Measurements from ENCODE around the gene METTL26. TPM values are rescaled to one million over a fixed set of nuclear protein-coding genes. Genes with fewer than 3 reads are reported as not detected.
A peak's percentile ranks its signal among the peaks of the same experiment; 100 is the strongest.

The METTL26 gene
- total and polyA plus RNA-seq, 2 experiments from 2014 or later, result 155 to 218 TPM

DNA sequence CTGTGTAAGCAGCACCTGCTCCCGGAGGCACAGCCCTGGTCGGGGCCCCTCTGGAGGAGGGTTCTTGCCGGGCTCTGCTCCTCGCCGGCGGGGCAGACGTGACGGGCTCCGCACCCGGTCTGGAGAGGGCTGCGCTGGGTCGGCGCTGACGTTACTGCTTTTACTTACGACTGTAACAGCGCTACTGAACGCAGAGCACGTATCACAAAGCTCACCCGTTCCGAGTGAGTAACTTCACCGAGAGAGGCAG is 47.5 kb downstream of the METTL26 start:
- no peaks in the 10 kb centered on the region; the same call in 1 of the 2 replicates for H3F3A ChIP-seq (ENCODE audit: insufficient read depth)
- 0 to 2% methylated on average over 18 to 21 of the region's 21 CpGs for WGBS, 2 experiments (ENCODE audit: low coverage in 1 of 2, low lambda C conversion rate in 2 of 2, missing lambda C conversion rate in 2 of 2)
- no peaks in the 10 kb centered on the region for H3K27me3 ChIP-seq (replicated peaks; ENCODE audit: insufficient read depth)
- H3K4me3 ChIP-seq, result peak overlapping the region; percentile 78
- H3K9ac ChIP-seq, result peak overlapping the region; percentile 84
- peak overlapping the region; percentile 90 for H3K27ac ChIP-seq
- no peaks in the 10 kb centered on the region for H3K9me3 ChIP-seq (ENCODE audit: low read depth)
- TF ChIP-seq EZH2phosphoT487 (IDR thresholded peaks at IDR 0.05; ENCODE audit: insufficient read depth, low read depth) (no peak), EZH2 (IDR thresholded peaks at IDR 0.05; ENCODE audit: insufficient read depth, poor library complexity, severe bottlenecking) (no peak)
- in situ Hi-C loops (cut with MboI), result no loop called here
- H3K79me2 ChIP-seq (ENCODE audit: insufficient read depth), result peaks cover 47% of the 10 kb centered on the region
- H4K20me1 ChIP-seq (ENCODE audit: insufficient read depth), result no peaks in the 10 kb centered on the region
- no peaks in the 10 kb centered on the region for H3K36me3 ChIP-seq (ENCODE audit: low read depth)
- H3K4me2 ChIP-seq (ENCODE audit: unreplicated experiment), result peak overlapping the region; percentile 72
- H2AFZ ChIP-seq, result peak overlapping the region; percentile 31
- DNase-seq, result peak; percentile 92
- no peaks in the 10 kb centered on the region for H3K9me2 ChIP-seq (ENCODE audit: insufficient read depth)
- 0 out of 2 replicates have a peak, but pooled peaks cover 5% of the 10 kb centered on the region for H3K4me1 ChIP-seq (ENCODE audit: insufficient read depth)

DNA sequence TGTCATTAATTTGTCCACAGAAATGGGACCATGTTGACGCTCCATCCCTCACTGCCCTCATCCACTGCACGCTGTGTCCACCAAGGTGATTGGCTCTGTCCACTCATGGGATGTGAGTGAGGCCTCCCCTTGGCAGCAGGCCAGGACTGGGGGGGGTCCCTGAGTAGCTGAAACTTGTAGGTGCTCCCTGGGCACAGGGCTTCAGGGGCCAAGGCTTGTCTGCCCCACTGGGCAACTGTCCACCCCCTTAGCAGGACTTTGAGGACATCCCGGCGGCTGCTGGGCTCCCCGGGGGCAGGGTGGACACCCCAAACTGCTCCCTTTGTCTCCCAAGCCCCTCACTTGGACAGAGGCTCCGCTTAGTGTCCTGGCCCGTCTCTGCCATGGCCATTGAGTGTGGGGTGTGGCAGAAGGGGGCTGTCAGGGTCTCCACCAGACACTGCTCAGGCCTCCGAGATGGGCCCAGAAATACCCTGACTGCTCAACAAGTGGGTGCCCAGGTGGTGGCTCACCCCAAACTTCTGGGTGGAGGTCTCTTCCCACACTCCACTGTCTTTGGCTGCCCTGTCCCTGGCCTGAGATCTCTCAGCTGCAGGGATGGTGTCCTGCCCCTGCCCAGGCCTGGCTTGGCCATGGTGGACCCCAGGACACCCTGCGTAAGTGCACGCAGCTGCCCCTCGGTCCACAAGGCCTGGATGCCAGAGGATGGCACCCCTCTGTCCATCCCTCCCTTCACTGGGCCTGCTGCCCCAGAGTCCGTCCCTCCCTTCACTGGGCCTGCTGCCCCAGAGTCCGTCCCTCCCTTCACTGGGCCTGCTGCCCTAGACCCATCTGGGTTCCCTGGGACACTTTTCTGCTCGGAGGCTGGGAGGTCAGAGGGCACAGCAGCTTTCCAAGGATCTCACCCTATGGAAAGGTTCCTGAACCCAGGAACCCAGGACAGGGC is 49.2 kb downstream of the METTL26 start:
- Histone ChIP-seq H3K4me1 (ENCODE audit: insufficient read depth) (0 out of 2 replicates have a peak, but pooled peaks cover 5% of the 10 kb centered on the region), H3K4me2 (ENCODE audit: unreplicated experiment) (no peak overlapping the region), H3K4me3 (no peak overlapping the region), H3F3A (ENCODE audit: insufficient read depth) (no peaks in the 10 kb centered on the region; the same call in 1 of the 2 replicates), H3K9me2 (ENCODE audit: insufficient read depth) (no peaks in the 10 kb centered on the region), H4K20me1 (ENCODE audit: insufficient read depth) (no peaks in the 10 kb centered on the region), H3K79me2 (ENCODE audit: insufficient read depth) (peaks cover 32% of the 10 kb centered on the region), H3K36me3 (ENCODE audit: low read depth) (no peaks in the 10 kb centered on the region), H3K27me3 (replicated peaks; ENCODE audit: insufficient read depth) (no peaks in the 10 kb centered on the region), H3K27ac (no peak overlapping the region), H3K9me3 (ENCODE audit: low read depth) (no peaks in the 10 kb centered on the region), H2AFZ (no peak overlapping the region), H3K9ac (peak overlapping the region; percentile 84; the same call in 1 of the 2 replicates)
- WGBS, 2 experiments (ENCODE audit: low coverage in 1 of 2, low lambda C conversion rate in 2 of 2, missing lambda C conversion rate in 2 of 2), result 77 to 82% methylated on average over 11 to 14 of the region's 14 CpGs
- in situ Hi-C loops (cut with MboI), result no loop called here
- peak; percentile 27 for DNase-seq
- TF ChIP-seq EZH2phosphoT487 (IDR thresholded peaks at IDR 0.05; ENCODE audit: insufficient read depth, low read depth) (no peak), EZH2 (IDR thresholded peaks at IDR 0.05; ENCODE audit: insufficient read depth, poor library complexity, severe bottlenecking) (no peak)

GRCh38 chr16:586047-586644 is 50.0 kb downstream of the METTL26 start:
- WGBS, 2 experiments (ENCODE audit: low coverage in 1 of 2, low lambda C conversion rate in 2 of 2, missing lambda C conversion rate in 2 of 2), result 21% methylated on average over 14 to 16 of the region's 16 CpGs
- in situ Hi-C loops (cut with MboI), result no loop called here
- no peak overlapping the region for H3K27ac ChIP-seq
- H3K4me2 ChIP-seq (ENCODE audit: unreplicated experiment), result no peak overlapping the region
- no peaks in the 10 kb centered on the region for H3K9me2 ChIP-seq (ENCODE audit: insufficient read depth)
- H2AFZ ChIP-seq, result no peak overlapping the region
- H3K9me3 ChIP-seq (ENCODE audit: low read depth), result no peaks in the 10 kb centered on the region
- no peak overlapping the region for H3K9ac ChIP-seq
- peaks cover 24% of the 10 kb centered on the region for H3K79me2 ChIP-seq (ENCODE audit: insufficient read depth)
- no peak for TF ChIP-seq EZH2phosphoT487 (IDR thresholded peaks at IDR 0.05; ENCODE audit: insufficient read depth, low read depth)
- no peak for TF ChIP-seq EZH2 (IDR thresholded peaks at IDR 0.05; ENCODE audit: insufficient read depth, poor library complexity, severe bottlenecking)
- 0 out of 2 replicates have a peak, but pooled peaks cover 5% of the 10 kb centered on the region for H3K4me1 ChIP-seq (ENCODE audit: insufficient read depth)
- H3K36me3 ChIP-seq (ENCODE audit: low read depth), result no peaks in the 10 kb centered on the region
- no peaks in the 10 kb centered on the region for H4K20me1 ChIP-seq (ENCODE audit: insufficient read depth)
- no peaks in the 10 kb centered on the region for H3K27me3 ChIP-seq (replicated peaks; ENCODE audit: insufficient read depth)
- no peak overlapping the region for H3K4me3 ChIP-seq
- DNase-seq, result peak; percentile 67
- H3F3A ChIP-seq (ENCODE audit: insufficient read depth), result no peaks in the 10 kb centered on the region; the same call in 1 of the 2 replicates

GRCh38 chr16:585351-585750 is 50.8 kb downstream of the METTL26 start:
- no peak for DNase-seq
- Histone ChIP-seq H3K4me1 (ENCODE audit: insufficient read depth) (0 out of 2 replicates have a peak, but pooled peaks cover 5% of the 10 kb centered on the region), H3K4me2 (ENCODE audit: unreplicated experiment) (no peak overlapping the region), H3K4me3 (no peak overlapping the region), H4K20me1 (ENCODE audit: insufficient read depth) (no peaks in the 10 kb centered on the region), H3K36me3 (ENCODE audit: low read depth) (no peaks in the 10 kb centered on the region), H3K9me3 (ENCODE audit: low read depth) (no peaks in the 10 kb centered on the region), H3K9me2 (ENCODE audit: insufficient read depth) (no peaks in the 10 kb centered on the region), H3K9ac (no peak overlapping the region), H2AFZ (no peak overlapping the region), H3K79me2 (ENCODE audit: insufficient read depth) (peaks cover 16% of the 10 kb centered on the region), H3F3A (ENCODE audit: insufficient read depth) (no peaks in the 10 kb centered on the region; the same call in 1 of the 2 replicates), H3K27ac (no peak overlapping the region), H3K27me3 (replicated peaks; ENCODE audit: insufficient read depth) (no peaks in the 10 kb centered on the region)
- WGBS, 2 experiments (ENCODE audit: low coverage in 1 of 2, low lambda C conversion rate in 2 of 2, missing lambda C conversion rate in 2 of 2), result 18 to 24% methylated on average over 10 of the region's 10 CpGs
- in situ Hi-C loops (cut with MboI), result no loop called here
- TF ChIP-seq EZH2phosphoT487 (IDR thresholded peaks at IDR 0.05; ENCODE audit: insufficient read depth, low read depth) (no peak), EZH2 (IDR thresholded peaks at IDR 0.05; ENCODE audit: insufficient read depth, poor library complexity, severe bottlenecking) (no peak)

Other genes starting within 250 kb of the METTL26 start
- 128 and 175 TPM in 2 replicates for gene NME4, start 239.1 kb downstream of the METTL26 start, total RNA-seq (2014; rRNA removed; shearing (Covaris generic))
- 283 and 293 TPM in 2 replicates for gene NME4, start 239.1 kb downstream of the METTL26 start, polyA plus RNA-seq (2016; fragmentation: Nextera tagmentation; extraction: Ambion mirVana)
- gene DECR2, start 234.4 kb downstream of the METTL26 start, total RNA-seq (2014; rRNA removed; shearing (Covaris generic)), result 7.8 and 8.9 TPM in 2 replicates
- gene DECR2, start 234.4 kb downstream of the METTL26 start, polyA plus RNA-seq (2016; fragmentation: Nextera tagmentation; extraction: Ambion mirVana), result 25.2 and 26.1 TPM in 2 replicates
- 27.8 and 33.5 TPM in 2 replicates for gene RAB11FIP3, start 210.7 kb downstream of the METTL26 start, total RNA-seq (2014; rRNA removed; shearing (Covaris generic))
- gene RAB11FIP3, start 210.7 kb downstream of the METTL26 start, polyA plus RNA-seq (2016; fragmentation: Nextera tagmentation; extraction: Ambion mirVana), result 0.46 and 1.2 TPM in 2 replicates
- 68.0 and 69.4 TPM in 2 replicates for gene CAPN15, start 108.6 kb downstream of the METTL26 start, total RNA-seq (2014; rRNA removed; shearing (Covaris generic))
- 5.4 and 5.7 TPM in 2 replicates for gene CAPN15, start 108.6 kb downstream of the METTL26 start, polyA plus RNA-seq (2016; fragmentation: Nextera tagmentation; extraction: Ambion mirVana)
- not detected in 2 replicates for gene PRR35, start 75.9 kb downstream of the METTL26 start, total RNA-seq (2014; rRNA removed; shearing (Covaris generic))
- gene PRR35, start 75.9 kb downstream of the METTL26 start, polyA plus RNA-seq (2016; fragmentation: Nextera tagmentation; extraction: Ambion mirVana), result not detected in 2 replicates
- gene NHLRC4, start 69.3 kb downstream of the METTL26 start, total RNA-seq (2014; rRNA removed; shearing (Covaris generic)), result 0.11 and 0.13 TPM in 2 replicates
- gene NHLRC4, start 69.3 kb downstream of the METTL26 start, polyA plus RNA-seq (2016; fragmentation: Nextera tagmentation; extraction: Ambion mirVana), result 0.20 TPM in 1 of 2 replicates, not detected in the other
- 35.0 and 43.5 TPM in 2 replicates for gene PIGQ, start 66.3 kb downstream of the METTL26 start, total RNA-seq (2014; rRNA removed; shearing (Covaris generic))
- gene PIGQ, start 66.3 kb downstream of the METTL26 start, polyA plus RNA-seq (2016; fragmentation: Nextera tagmentation; extraction: Ambion mirVana), result 31.6 and 33.9 TPM in 2 replicates
- gene RAB40C, start 46.2 kb downstream of the METTL26 start, total RNA-seq (2014; rRNA removed; shearing (Covaris generic)), result 18.8 and 28.3 TPM in 2 replicates
- gene RAB40C, start 46.2 kb downstream of the METTL26 start, polyA plus RNA-seq (2016; fragmentation: Nextera tagmentation; extraction: Ambion mirVana), result 9.5 TPM in 2 replicates
- gene WFIKKN1, start 5.3 kb downstream of the METTL26 start, total RNA-seq (2014; rRNA removed; shearing (Covaris generic)), result not detected in 2 replicates
- not detected in 2 replicates for gene WFIKKN1, start 5.3 kb downstream of the METTL26 start, polyA plus RNA-seq (2016; fragmentation: Nextera tagmentation; extraction: Ambion mirVana)
- 29.3 and 30.4 TPM in 2 replicates for gene MCRIP2, start 5.5 kb upstream of the METTL26 start, total RNA-seq (2014; rRNA removed; shearing (Covaris generic))
- gene MCRIP2, start 5.5 kb upstream of the METTL26 start, polyA plus RNA-seq (2016; fragmentation: Nextera tagmentation; extraction: Ambion mirVana), result 22.4 and 22.6 TPM in 2 replicates
- gene WDR90, start 13.1 kb upstream of the METTL26 start, total RNA-seq (2014; rRNA removed; shearing (Covaris generic)), result 16.5 and 24.7 TPM in 2 replicates
- 4.7 and 8.2 TPM in 2 replicates for gene WDR90, start 13.1 kb upstream of the METTL26 start, polyA plus RNA-seq (2016; fragmentation: Nextera tagmentation; extraction: Ambion mirVana)
- gene RHOT2, start 31.8 kb upstream of the METTL26 start, total RNA-seq (2014; rRNA removed; shearing (Covaris generic)), result 44.9 and 65.9 TPM in 2 replicates
- gene RHOT2, start 31.8 kb upstream of the METTL26 start, polyA plus RNA-seq (2016; fragmentation: Nextera tagmentation; extraction: Ambion mirVana), result 65.1 and 70.0 TPM in 2 replicates
- 0.89 and 2.1 TPM in 2 replicates for gene RHBDL1, start 39.4 kb upstream of the METTL26 start, total RNA-seq (2014; rRNA removed; shearing (Covaris generic))
- 0.90 and 1.5 TPM in 2 replicates for gene RHBDL1, start 39.4 kb upstream of the METTL26 start, polyA plus RNA-seq (2016; fragmentation: Nextera tagmentation; extraction: Ambion mirVana)
- 183 and 201 TPM in 2 replicates for gene STUB1, start 44.1 kb upstream of the METTL26 start, total RNA-seq (2014; rRNA removed; shearing (Covaris generic))
- 207 and 216 TPM in 2 replicates for gene STUB1, start 44.1 kb upstream of the METTL26 start, polyA plus RNA-seq (2016; fragmentation: Nextera tagmentation; extraction: Ambion mirVana)
- 88.8 and 96.3 TPM in 2 replicates for gene JMJD8, start 48.0 kb upstream of the METTL26 start, total RNA-seq (2014; rRNA removed; shearing (Covaris generic))
- gene JMJD8, start 48.0 kb upstream of the METTL26 start, polyA plus RNA-seq (2016; fragmentation: Nextera tagmentation; extraction: Ambion mirVana), result 87.9 and 91.6 TPM in 2 replicates
- gene WDR24, start 54.1 kb upstream of the METTL26 start, total RNA-seq (2014; rRNA removed; shearing (Covaris generic)), result 1.3 and 3.4 TPM in 2 replicates
- 13.1 and 13.7 TPM in 2 replicates for gene WDR24, start 54.1 kb upstream of the METTL26 start, polyA plus RNA-seq (2016; fragmentation: Nextera tagmentation; extraction: Ambion mirVana)
- gene FBXL16, start 69.5 kb upstream of the METTL26 start, total RNA-seq (2014; rRNA removed; shearing (Covaris generic)), result 0.54 TPM in 1 of 2 replicates, not detected in the other
- 0.16 and 0.29 TPM in 2 replicates for gene FBXL16, start 69.5 kb upstream of the METTL26 start, polyA plus RNA-seq (2016; fragmentation: Nextera tagmentation; extraction: Ambion mirVana)
- 90.7 and 98.1 TPM in 2 replicates for gene METRN, start 78.8 kb upstream of the METTL26 start, total RNA-seq (2014; rRNA removed; shearing (Covaris generic))
- gene METRN, start 78.8 kb upstream of the METTL26 start, polyA plus RNA-seq (2016; fragmentation: Nextera tagmentation; extraction: Ambion mirVana), result 21.6 and 26.0 TPM in 2 replicates
- gene ANTKMT, start 84.8 kb upstream of the METTL26 start, total RNA-seq (2014; rRNA removed; shearing (Covaris generic)), result 20.4 and 34.8 TPM in 2 replicates
- 33.3 and 33.5 TPM in 2 replicates for gene ANTKMT, start 84.8 kb upstream of the METTL26 start, polyA plus RNA-seq (2016; fragmentation: Nextera tagmentation; extraction: Ambion mirVana)
- 1.0 and 9.5 TPM in 2 replicates for gene CCDC78, start 90.1 kb upstream of the METTL26 start, total RNA-seq (2014; rRNA removed; shearing (Covaris generic))
- gene CCDC78, start 90.1 kb upstream of the METTL26 start, polyA plus RNA-seq (2016; fragmentation: Nextera tagmentation; extraction: Ambion mirVana), result 0.78 and 1.1 TPM in 2 replicates
- 5.8 and 7.8 TPM in 2 replicates for gene HAGHL, start 90.8 kb upstream of the METTL26 start, total RNA-seq (2014; rRNA removed; shearing (Covaris generic))
- 10.8 and 64.8 TPM in 2 replicates for gene HAGHL, start 90.8 kb upstream of the METTL26 start, polyA plus RNA-seq (2016; fragmentation: Nextera tagmentation; extraction: Ambion mirVana)
- gene CIAO3, start 104.7 kb upstream of the METTL26 start, total RNA-seq (2014; rRNA removed; shearing (Covaris generic)), result 24.0 and 37.5 TPM in 2 replicates
- 24.5 and 27.8 TPM in 2 replicates for gene CIAO3, start 104.7 kb upstream of the METTL26 start, polyA plus RNA-seq (2016; fragmentation: Nextera tagmentation; extraction: Ambion mirVana)
- gene MSLN, start 124.4 kb upstream of the METTL26 start, total RNA-seq (2014; rRNA removed; shearing (Covaris generic)), result not detected in 2 replicates
- not detected in 2 replicates for gene MSLN, start 124.4 kb upstream of the METTL26 start, polyA plus RNA-seq (2016; fragmentation: Nextera tagmentation; extraction: Ambion mirVana)
- 44.6 and 54.3 TPM in 2 replicates for gene RPUSD1, start 152.1 kb upstream of the METTL26 start, total RNA-seq (2014; rRNA removed; shearing (Covaris generic))
- 15.4 and 19.1 TPM in 2 replicates for gene RPUSD1, start 152.1 kb upstream of the METTL26 start, polyA plus RNA-seq (2016; fragmentation: Nextera tagmentation; extraction: Ambion mirVana)
- gene CHTF18, start 152.3 kb upstream of the METTL26 start, total RNA-seq (2014; rRNA removed; shearing (Covaris generic)), result 9.1 and 13.1 TPM in 2 replicates
- gene CHTF18, start 152.3 kb upstream of the METTL26 start, polyA plus RNA-seq (2016; fragmentation: Nextera tagmentation; extraction: Ambion mirVana), result 8.0 and 8.8 TPM in 2 replicates
- gene GNG13, start 164.4 kb upstream of the METTL26 start, total RNA-seq (2014; rRNA removed; shearing (Covaris generic)), result not detected in 2 replicates
- not detected in 2 replicates for gene GNG13, start 164.4 kb upstream of the METTL26 start, polyA plus RNA-seq (2016; fragmentation: Nextera tagmentation; extraction: Ambion mirVana)

Measured in GM23248 (cell line).